Activated CD8-positive, alpha-beta memory T cell treated with anti-CD3 and anti-CD28 coated beads, Interleukin-2, amount 50 U/mL, for 48 hours (primary cell): Measurements from ENCODE around the gene FKBP1B.
"Not testable (repeated sequence)": the region's sequence is repeated elsewhere in the genome, so short reads cannot be mapped to it uniquely, and the experiment has no call there.

ENCODE experiments used
- DNase-seq: peaks from one replicate; pipeline ENCODE4 v3.0.0-alpha.2; 2020

FKBP1B gene

GRCh38 chr2:24022975-24023575 is 26.5 kb upstream of the FKBP1B start:
- no peak for DNase-seq

DNA sequence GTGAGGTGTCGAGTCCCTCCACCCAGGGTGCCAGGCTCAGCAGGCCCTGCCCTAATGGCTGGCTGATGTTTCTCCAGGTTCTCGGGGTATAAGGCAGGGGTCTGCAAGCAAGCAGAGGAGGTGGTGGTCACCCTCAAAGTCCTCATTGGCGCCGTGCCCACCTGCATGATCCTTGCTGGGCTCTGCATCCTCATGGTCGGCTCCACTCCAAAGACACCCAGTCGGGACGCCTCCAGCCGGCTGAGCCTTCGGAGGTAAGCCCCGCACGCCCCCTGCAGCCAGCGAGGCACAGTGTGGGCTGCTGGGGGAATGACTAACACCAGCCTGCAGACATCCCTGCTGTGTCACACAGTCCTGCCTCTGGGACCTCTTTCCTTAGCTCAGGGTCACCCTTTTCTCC is 25.5 kb upstream of the FKBP1B start:
- peak; percentile 34 for DNase-seq

- peak; percentile 48 for DNase-seq
Observed at GRCh38 chr2:24024996-24025663, 24.4 kb upstream of the FKBP1B start.

GRCh38 chr2:24026233-24026632 is 23.3 kb upstream of the FKBP1B start:
- peak; percentile 12 for DNase-seq

DNA sequence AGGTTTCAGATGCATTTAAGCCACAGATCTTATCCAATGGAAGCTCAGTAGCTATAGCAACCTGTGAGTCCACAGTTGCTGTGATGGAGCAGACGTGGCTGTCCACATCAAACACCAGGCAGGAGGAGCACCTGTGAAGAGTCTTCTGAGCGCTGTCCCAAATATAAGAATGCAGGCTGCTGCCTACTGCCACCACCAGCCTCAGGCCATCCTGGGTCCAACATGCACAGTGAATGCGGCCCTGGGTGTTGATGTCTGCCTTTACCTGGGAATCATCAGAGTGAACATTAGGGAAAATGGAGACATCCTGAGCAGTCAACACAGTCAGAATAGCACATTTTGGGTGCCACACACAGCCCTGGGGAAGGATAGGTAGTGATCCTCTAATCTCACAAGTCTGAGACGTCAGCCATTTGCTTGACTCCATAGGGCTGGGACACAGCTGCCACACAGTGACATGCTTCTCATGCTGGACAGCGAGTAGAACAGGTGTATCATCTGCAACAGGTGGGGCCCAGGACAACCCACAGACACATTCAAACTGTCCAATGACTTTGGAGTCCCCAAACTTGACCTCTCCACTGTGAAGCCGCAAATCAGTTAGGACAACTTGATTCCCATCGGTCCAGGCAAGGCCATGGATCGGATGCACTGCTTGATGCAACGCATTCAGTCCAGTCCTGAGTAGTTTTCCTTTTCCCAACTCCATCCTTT is 10.6 kb upstream of the FKBP1B start:
- DNase-seq: no peak

DNA sequence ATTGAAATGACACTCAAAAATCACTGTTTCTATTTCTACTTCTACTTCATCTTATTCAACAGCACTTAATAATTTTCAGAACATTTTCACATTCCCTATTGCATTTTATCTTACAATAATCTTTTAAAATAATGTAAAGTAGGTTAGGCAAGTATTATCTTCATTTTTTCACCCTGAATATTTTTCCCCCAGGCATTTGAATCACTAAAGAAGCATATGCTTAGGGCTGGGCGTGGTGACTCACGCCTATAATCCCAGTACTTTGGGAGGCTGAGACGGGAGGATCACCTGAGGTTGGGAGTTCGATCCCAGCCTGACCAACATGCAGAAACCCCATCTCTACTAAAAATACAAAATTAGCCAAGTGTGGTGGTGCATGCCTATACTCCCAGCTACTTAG is 9.0 kb upstream of the FKBP1B start:
- no peak for DNase-seq

DNA sequence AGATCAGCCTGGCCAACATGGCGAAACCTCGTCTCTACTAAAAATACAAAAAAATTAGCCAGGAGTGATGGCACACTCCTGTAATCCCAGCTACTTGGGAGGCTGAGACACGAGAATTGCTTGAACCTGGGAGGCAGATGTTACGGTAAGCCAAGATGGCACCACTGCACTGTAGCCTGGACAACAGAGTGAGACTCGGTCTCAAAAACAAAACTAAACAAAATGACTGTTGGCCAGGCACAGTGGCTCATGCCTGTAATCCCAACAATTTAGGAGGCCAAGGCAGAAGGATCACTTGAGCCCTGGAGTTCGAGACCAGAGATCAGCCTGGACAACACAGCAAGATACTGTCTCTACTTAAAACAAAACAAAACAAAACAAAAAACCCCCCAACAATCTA is 6.4 kb upstream of the FKBP1B start:
- DNase-seq: not testable (repeated sequence)

- DNase-seq: no peak
Observed at GRCh38 chr2:24045511-24046508, 3.7 kb upstream of the FKBP1B start.

GRCh38 chr2:24046599-24046929 is 3.0 kb upstream of the FKBP1B start:
- no peak for DNase-seq

DNA sequence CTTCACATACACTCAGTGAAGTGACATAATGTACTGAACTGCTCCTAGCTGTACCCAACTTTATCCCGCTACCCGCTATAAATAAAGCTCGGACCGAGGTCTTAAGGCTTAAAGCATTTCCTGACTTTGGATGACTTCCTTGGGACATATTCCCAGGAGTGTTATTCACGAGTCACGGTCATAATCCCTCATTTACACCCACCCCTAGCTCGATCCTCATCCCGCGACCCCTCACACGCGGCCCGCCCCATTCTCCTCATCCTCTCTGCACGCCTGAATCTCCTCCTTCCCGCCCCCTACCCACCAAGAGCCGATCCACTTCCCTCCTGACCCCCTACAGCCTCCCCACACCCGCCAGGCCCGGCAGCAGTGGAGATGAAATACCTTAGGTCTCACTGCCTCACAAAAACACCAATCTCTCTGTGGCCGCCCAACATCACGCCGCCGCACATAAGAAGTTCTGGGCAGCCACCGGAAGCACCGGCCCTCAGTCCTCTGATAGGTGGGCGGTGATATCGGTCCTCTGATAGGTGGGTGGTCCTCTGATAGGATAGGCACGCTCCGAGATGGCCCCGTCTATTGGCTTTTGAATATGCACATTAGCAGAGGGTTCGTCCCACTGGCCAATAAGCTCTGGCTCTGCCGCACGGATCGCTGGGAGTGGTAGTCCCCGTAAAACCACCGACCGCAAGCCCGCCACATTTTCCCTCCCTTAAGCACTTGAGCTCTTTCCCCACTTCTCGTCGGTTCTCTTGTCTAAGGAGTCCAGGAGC is 2.4 kb upstream of the FKBP1B start, which contains the start of gene WDCP:
Gene WDCP, minus strand, starts transcription at position 462 of the 773 bp plus-strand sequence. CDS start 7,897 bp downstream, outside the sequence.
- peak; percentile 93 for DNase-seq

DNA sequence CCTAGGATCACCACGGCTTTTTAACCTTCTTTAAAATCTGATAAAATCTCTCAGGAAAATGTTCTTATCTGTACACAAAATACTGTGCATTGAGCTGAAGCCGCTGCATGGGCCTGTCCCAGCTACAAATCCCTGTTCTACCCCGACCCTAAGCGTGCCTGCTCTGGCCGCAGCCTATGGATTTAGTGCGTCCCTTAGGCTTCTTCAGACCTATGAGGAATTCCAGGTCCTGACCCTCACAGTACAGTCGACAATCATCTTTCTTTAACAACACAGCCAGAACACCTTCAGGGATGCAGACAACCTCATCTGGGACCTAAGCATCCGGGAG is 1.9 kb upstream of the FKBP1B start:
- no peak for DNase-seq

DNA sequence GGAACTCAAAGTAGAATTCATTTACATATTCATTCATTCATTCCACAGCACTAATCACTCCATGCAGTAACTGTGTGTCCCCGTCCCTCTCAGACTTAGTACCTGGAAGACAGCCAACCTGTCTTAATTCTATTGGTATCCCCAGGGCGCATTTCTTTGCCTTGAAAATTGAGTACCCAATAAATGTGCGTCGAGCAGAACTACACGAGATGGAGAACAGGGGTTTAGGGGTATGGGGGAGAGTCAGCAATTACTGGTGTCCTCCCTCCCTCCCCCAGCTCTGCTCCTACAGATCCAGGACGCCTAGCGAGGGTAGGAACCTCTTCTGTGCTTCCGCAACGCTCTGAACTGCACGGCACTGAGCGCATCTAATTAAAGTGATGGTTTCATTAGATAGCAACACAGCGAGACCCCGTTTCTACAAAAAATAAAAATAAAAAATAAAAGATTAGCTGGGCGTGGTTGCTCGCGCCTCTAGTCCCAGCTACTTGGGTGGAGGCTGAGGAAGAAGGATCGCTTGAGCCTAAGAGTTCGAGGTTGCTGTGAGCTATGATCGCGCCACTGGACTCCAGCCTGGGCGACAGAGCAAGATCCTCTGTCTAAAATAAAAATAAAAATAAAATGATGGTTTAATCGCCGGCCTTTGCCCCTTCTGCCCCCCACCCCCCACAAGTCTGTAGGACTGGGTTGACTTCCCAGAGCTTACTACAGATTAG is 614 bp upstream of the FKBP1B start:
- no peak for DNase-seq

GRCh38 chr2:24050041-24050979 is 769 bp downstream of the FKBP1B start:
- peak; percentile 61 for DNase-seq

GRCh38 chr2:24051833-24052232 is 2.3 kb downstream of the FKBP1B start:
- DNase-seq: peak; percentile 7

GRCh38 chr2:24052951-24053350 is 3.4 kb downstream of the FKBP1B start:
- DNase-seq: peak; percentile 12

DNA sequence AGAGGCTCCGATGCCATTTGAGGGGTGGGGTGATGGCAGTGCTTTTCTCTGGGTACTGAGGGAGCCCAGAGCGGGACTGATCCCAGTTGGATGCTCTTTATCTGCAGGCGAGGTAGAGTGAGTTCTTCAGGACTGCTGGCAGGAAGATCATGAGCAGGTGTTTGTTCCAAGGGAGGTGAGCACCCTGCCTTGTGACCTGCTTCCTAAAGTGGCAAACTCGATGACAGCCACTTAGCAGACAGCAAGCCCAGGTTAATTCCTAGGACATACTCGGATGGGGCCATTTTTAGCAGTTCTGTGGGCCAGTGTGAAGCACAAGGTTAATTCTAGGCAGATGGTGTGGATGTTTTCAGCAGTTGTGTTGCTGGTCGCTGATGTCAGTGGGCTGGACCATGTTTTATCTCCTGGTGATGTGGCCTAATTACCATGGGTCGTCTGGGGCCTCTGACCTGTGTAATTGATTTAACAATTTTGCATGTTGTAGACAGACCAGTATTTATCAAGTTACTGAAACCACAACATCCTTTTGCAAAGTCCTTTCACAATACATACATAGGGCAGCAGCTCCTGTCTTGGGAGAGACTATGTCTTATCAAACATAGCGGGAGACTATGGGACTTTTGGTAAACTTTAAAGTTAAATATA is 4.9 kb downstream of the FKBP1B start:
- DNase-seq: peak; percentile 29

- DNase-seq: peak; percentile 1
Observed at GRCh38 chr2:24055750-24056149, 6.2 kb downstream of the FKBP1B start.

- no peak for DNase-seq
Observed at GRCh38 chr2:24058564-24059271, 9.2 kb downstream of the FKBP1B start.

- DNase-seq: no peak
Observed at GRCh38 chr2:24065341-24065740, 15.8 kb downstream of the FKBP1B start.
